Keratinocyte (primary cell): ENCODE results near the gene DCDC2. TPM values are rescaled to one million over a fixed set of nuclear protein-coding genes. Genes with fewer than 3 reads are reported as not detected.
"Not testable (repeated sequence)": the region's sequence is repeated elsewhere in the genome, so short reads cannot be mapped to it uniquely, and the experiment has no call there.

Source experiments
- DNase-seq: peaks from one replicate; pipeline ENCODE4 v3.0.0-alpha.2; 2011; ENCODE audit warnings: low read depth, missing footprints, low spot score
- FAIRE-seq: peaks from 2 replicates; lab custom pipeline; 2011; peaks lifted over from hg19 to GRCh38; lab: Jason Lieb, UNC
- H2AFZ ChIP-seq: 2 replicates; pipeline ENCODE4 v1.6.0; 2012; ENCODE audit warnings: low read length, control low read depth, inconsistent platforms; ENCODE audit not compliant: control insufficient read depth
- H3K27ac ChIP-seq: 2 replicates; pipeline ENCODE4 v1.5.1; 2011; ENCODE audit warnings: low read length; ENCODE audit not compliant: control insufficient read depth, insufficient read depth
- H3K27me3 ChIP-seq: 3 replicates; pipeline ENCODE4 v1.6.0; 2011; ENCODE audit warnings: low read length; ENCODE audit not compliant: control insufficient read depth, insufficient read depth; ENCODE audit errors: extremely low read depth
- H3K36me3 ChIP-seq, 2 experiments: 2 replicates in 1 of 2; 3 replicates in 1 of 2; pipeline ENCODE4 v1.5.1; 2011; ENCODE audit warnings: low read length in 2 of 2, mild to moderate bottlenecking in 1 of 2; ENCODE audit not compliant: control insufficient read depth in 2 of 2, insufficient read depth in 2 of 2; ENCODE audit errors: extremely low read depth in 1 of 2
- H3K4me1 ChIP-seq: 3 replicates; pipeline ENCODE4 v1.5.1; 2011; ENCODE audit warnings: low read length; ENCODE audit not compliant: control insufficient read depth, insufficient read depth; ENCODE audit errors: extremely low read depth
- H3K4me2 ChIP-seq: 3 replicates; pipeline ENCODE4 v1.6.0; 2011; ENCODE audit warnings: low read depth, low read length; ENCODE audit not compliant: control insufficient read depth, insufficient read depth; ENCODE audit errors: extremely low read depth
- H3K4me3 ChIP-seq, 3 experiments: fragments of 200-600 bp in 1 of 3; sonication (generic) in 1 of 3; 2 replicates in 2 of 3; 3 replicates in 1 of 3; pipeline ENCODE4 v1.5.1; 2011 to 2016; ENCODE audit warnings: low read length in 3 of 3, mild to moderate bottlenecking in 3 of 3, control low read depth in 2 of 3, inconsistent platforms in 1 of 3, low read depth in 1 of 3, mixed read lengths in 1 of 3, mixed run types in 1 of 3, moderate library complexity in 1 of 3; ENCODE audit not compliant: control insufficient read depth in 2 of 3, insufficient read depth in 2 of 3; ENCODE audit errors: extremely low read depth in 1 of 3
- H3K79me2 ChIP-seq: 2 replicates; pipeline ENCODE4 v1.6.0; 2012; ENCODE audit warnings: low read length; ENCODE audit not compliant: control insufficient read depth, insufficient read depth
- H3K9ac ChIP-seq: 3 replicates; pipeline ENCODE4 v1.6.0; 2011; ENCODE audit warnings: low read length; ENCODE audit not compliant: control insufficient read depth, insufficient read depth; ENCODE audit errors: extremely low read depth
- H3K9me1 ChIP-seq: 3 replicates; pipeline ENCODE4 v1.6.0; 2011; ENCODE audit warnings: low read length; ENCODE audit not compliant: control insufficient read depth, insufficient read depth; ENCODE audit errors: extremely low read depth
- H3K9me3 ChIP-seq: 2 replicates; pipeline ENCODE4 v1.5.1; 2012; ENCODE audit warnings: low read depth, low read length; ENCODE audit not compliant: control insufficient read depth
- H4K20me1 ChIP-seq: 3 replicates; pipeline ENCODE4 v1.6.0; 2011; ENCODE audit warnings: low read length; ENCODE audit not compliant: control insufficient read depth, insufficient read depth; ENCODE audit errors: extremely low read depth
- EZH2 ChIP-seq: IDR thresholded peaks from one replicate; pipeline ENCODE4 v1.6.1; 2012; ENCODE audit warnings: inconsistent platforms, mild to moderate bottlenecking, low read length, moderate library complexity
- dilution Hi-C: fragments of 300-500 bp; cut with MboI; formaldehyde crosslinking; loops from one replicate; pipeline ENCODE4 v1.7.0; 2020; ENCODE audit warnings: low sequenced_read_pairs; ENCODE audit not compliant: extremely low pct_ligation_motif_present
- polyA plus RNA-seq, 5 experiments: library from polyadenylated mRNA; depleted of rRNA in 3 of 5; stranded (reverse) in 3 of 5; stranded (forward) in 1 of 5; unstranded in 1 of 5; fragments of >200 nt; gene quantifications; 1 replicate in 1 of 5; 2 replicates in 3 of 5; 3 replicates in 1 of 5; pipeline versions ENCODE4 v1.2.1 to v1.2.3, GENCODE V29; 2011 to 2012; ENCODE audit warnings: missing spikeins in 2 of 5, low read depth in 1 of 5, low replicate concordance in 1 of 5
- TF ChIP-seq, protein P1 (sequence below), 3 experiments: IDR thresholded peaks in 1 of 3; conservative IDR thresholded peaks in 1 of 3; optimal IDR thresholded peaks in 1 of 3; 2 replicates in 2 of 3; 3 replicates in 1 of 3; pipeline versions ENCODE3 to v1.5.1; 2011; ENCODE audit warnings: low read length in 3 of 3, mild to moderate bottlenecking in 3 of 3, moderate library complexity in 2 of 3, control low read depth in 1 of 3, inconsistent platforms in 1 of 3; ENCODE audit not compliant: insufficient read depth in 2 of 3; ENCODE audit errors: extremely low read depth in 1 of 3

Gene DCDC2
- polyA plus RNA-seq, 1 donor (not counting 4 experiments of a cell fraction or from before 2014, with no cell fraction given) = 0.10 TPM

DNA sequence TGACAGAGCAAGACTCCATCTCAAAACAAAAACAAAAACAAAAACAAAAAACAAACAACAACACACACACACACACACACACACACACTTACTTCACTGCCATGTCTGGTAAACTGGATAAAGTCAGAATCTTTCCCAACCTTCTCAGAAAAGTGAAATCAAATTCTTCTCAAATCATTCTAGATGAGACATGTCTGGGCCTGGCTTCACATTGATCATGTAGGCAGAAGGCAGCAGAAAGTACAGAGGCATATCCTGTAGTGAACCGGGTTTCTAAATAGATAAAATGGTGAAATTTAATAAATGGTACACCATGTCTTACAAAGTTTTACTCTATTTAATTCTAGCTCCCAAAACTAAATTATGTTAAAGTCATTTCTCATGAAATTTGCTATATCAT is 30.0 kb upstream of the DCDC2 start:
- H2AFZ ChIP-seq = peak overlapping the region; percentile 42
- dilution Hi-C loops = loop anchor here (25.0 kb wide), 1 partner anchor 101 kb away; no protein-coding TSS in a partner anchor

DNA sequence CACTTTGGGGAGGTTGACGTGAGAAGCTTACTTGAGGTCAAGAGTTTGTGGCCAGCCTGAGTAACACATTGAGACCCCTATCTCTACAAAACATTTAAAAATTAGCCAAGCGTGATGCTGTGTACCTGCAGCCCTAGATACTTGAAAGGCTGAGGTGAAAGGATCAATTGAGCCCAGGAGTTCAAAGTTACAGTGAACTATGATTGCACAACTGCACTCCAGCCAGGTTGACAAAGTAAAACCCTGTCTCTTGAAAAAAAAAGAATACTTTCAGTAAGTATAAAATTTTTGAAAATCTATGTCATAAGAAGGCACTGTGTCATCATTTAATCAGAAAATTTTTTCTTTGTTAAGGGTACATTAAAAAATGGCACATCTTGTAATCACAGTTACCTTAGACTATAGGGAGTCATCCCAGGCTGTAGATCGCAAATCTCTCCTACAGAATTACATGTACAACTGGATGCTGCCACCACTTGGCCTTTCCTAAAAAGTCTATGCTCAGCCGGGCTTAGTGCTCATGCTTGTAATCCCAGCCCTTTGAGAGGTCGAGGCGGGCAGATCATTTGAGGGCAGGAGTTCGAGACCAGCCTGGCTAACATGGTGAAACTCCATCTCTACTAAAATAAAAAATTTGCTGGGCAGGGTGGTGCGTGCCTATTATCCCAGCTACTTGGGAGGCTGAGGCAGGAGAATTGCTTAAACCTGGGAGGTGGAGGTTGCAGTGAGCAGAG is 27.8 kb upstream of the DCDC2 start:
- DNase-seq (no peak), FAIRE-seq (no peak)
- no peaks in the 10 kb centered on the region for H3K9me3 ChIP-seq
- peaks cover 6% of the 10 kb centered on the region for H3K4me1 ChIP-seq
- no peak overlapping the region for H3K4me3 ChIP-seq
- TF ChIP-seq, protein P1, sequence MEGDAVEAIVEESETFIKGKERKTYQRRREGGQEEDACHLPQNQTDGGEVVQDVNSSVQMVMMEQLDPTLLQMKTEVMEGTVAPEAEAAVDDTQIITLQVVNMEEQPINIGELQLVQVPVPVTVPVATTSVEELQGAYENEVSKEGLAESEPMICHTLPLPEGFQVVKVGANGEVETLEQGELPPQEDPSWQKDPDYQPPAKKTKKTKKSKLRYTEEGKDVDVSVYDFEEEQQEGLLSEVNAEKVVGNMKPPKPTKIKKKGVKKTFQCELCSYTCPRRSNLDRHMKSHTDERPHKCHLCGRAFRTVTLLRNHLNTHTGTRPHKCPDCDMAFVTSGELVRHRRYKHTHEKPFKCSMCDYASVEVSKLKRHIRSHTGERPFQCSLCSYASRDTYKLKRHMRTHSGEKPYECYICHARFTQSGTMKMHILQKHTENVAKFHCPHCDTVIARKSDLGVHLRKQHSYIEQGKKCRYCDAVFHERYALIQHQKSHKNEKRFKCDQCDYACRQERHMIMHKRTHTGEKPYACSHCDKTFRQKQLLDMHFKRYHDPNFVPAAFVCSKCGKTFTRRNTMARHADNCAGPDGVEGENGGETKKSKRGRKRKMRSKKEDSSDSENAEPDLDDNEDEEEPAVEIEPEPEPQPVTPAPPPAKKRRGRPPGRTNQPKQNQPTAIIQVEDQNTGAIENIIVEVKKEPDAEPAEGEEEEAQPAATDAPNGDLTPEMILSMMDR (optimal IDR thresholded peaks at IDR 0.05 in 1 of 3, IDR thresholded peaks at IDR 0.05 in 1 of 3, conservative IDR thresholded peaks at IDR 0.05 in 1 of 3; ENCODE audit: extremely low read depth in 1 of 3, insufficient read depth in 2 of 3, low read length in 3 of 3) = peak in 1 of 3 experiments; percentile 2
- no peak for TF ChIP-seq EZH2
- H3K79me2 ChIP-seq = no peaks in the 10 kb centered on the region
- no peak overlapping the region for H3K9ac ChIP-seq
- H3K9me1 ChIP-seq = no peaks in the 10 kb centered on the region
- no peak overlapping the region for H2AFZ ChIP-seq
- no peak overlapping the region for H3K27ac ChIP-seq
- no peaks in the 10 kb centered on the region for H3K36me3 ChIP-seq
- H3K4me2 ChIP-seq = no peak overlapping the region
- dilution Hi-C loops = loop anchor here (25.0 kb wide), 1 partner anchor 98 kb away; no protein-coding TSS in a partner anchor
- H3K27me3 ChIP-seq = no peaks in the 10 kb centered on the region
- H4K20me1 ChIP-seq = no peaks in the 10 kb centered on the region

More for the DNA sequence above, 30.0 kb upstream of the DCDC2 start:
- H3K79me2 ChIP-seq = no peaks in the 10 kb centered on the region
- H3K9me3 ChIP-seq = no peaks in the 10 kb centered on the region
- H3K4me3 ChIP-seq = no peak overlapping the region
- no peak overlapping the region for H3K9ac ChIP-seq
- peaks cover 6% of the 10 kb centered on the region for H3K4me1 ChIP-seq
- DNase-seq (no peak), FAIRE-seq (peak; percentile 29)
- peak overlapping the region; percentile 56 for H3K4me2 ChIP-seq
- no peaks in the 10 kb centered on the region for H3K36me3 ChIP-seq
- TF ChIP-seq, protein P1 (optimal IDR thresholded peaks at IDR 0.05 in 1 of 3, IDR thresholded peaks at IDR 0.05 in 1 of 3, conservative IDR thresholded peaks at IDR 0.05 in 1 of 3; ENCODE audit: extremely low read depth in 1 of 3, insufficient read depth in 2 of 3, low read length in 3 of 3) = no peak
- no peak for TF ChIP-seq EZH2
- H3K27ac ChIP-seq = no peak overlapping the region
- no peaks in the 10 kb centered on the region for H3K27me3 ChIP-seq
- no peaks in the 10 kb centered on the region for H3K9me1 ChIP-seq
- no peaks in the 10 kb centered on the region for H4K20me1 ChIP-seq

DNA sequence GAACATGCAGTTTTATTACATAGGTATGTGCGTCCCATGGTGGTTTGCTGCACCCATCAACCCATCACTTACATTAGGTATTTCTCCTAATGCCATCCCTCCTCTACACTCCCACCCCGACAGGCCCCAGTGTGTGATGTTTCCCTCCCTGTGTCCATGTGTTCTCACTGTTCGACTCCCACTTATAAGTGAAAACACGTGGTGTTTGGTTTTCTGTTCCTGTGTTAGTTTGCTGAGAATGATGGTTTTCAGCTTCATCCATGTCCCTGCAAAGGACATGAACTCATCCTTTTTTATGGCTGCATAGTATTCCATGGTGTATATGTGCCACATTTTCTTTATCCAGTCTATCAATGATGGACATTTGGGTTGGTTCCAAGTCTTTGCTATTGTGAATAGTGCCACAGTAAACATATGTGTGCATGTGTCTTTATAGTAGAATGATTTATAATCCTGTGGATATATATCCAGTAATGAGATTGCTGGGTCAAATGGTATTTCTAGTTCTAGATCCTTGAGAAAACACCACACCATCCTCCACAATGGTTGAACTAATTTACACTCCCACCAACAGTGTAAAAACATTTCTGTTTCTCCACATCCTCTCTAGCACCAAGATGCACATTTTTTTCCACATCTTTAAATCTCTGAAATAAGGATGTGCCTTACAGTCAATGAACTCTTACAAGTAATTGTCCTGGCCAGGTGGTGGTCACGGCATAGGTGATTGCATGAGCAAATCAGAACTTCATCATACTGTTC is 26.7 kb upstream of the DCDC2 start:
- H3K79me2 ChIP-seq, H3K4me1 ChIP-seq: not testable (repeated sequence)

More for the DNA sequence above, 26.7 kb upstream of the DCDC2 start:
- H3K9ac ChIP-seq, H4K20me1 ChIP-seq, H2AFZ ChIP-seq, H3K36me3 ChIP-seq, H3K4me3 ChIP-seq, H3K27me3 ChIP-seq, H3K9me1 ChIP-seq, H3K4me2 ChIP-seq, H3K27ac ChIP-seq, H3K9me3 ChIP-seq, DNase-seq, FAIRE-seq: not testable (repeated sequence)
- dilution Hi-C loops = loop anchor here (25.0 kb wide), 1 partner anchor 97 kb away; no protein-coding TSS in a partner anchor
